Endodermal cell (in vitro differentiated cells): ENCODE data around the gene CUL3. TPM values are rescaled to one million over a fixed set of nuclear protein-coding genes. Genes with fewer than 3 reads are reported as not detected.

Experiments
- DNase-seq: peaks from one replicate; pipeline ENCODE4 v3.0.0-alpha.2; 2017
- H3K27ac ChIP-seq: 2 replicates; pipeline ENCODE4 v1.5.1; 2013; ENCODE audit warnings: mild to moderate bottlenecking, low read depth, low read length, moderate library complexity
- H3K27me3 ChIP-seq: 2 replicates; pipeline ENCODE4 v1.6.1; 2013; ENCODE audit warnings: mild to moderate bottlenecking, low read length, moderate library complexity; ENCODE audit not compliant: insufficient read depth, control insufficient read depth, poor library complexity, severe bottlenecking
- H3K36me3 ChIP-seq: 2 replicates; pipeline ENCODE4 v1.7.0; 2013; ENCODE audit warnings: mild to moderate bottlenecking, low read length, moderate library complexity; ENCODE audit not compliant: control insufficient read depth, insufficient read depth
- H3K4me1 ChIP-seq: one replicate; pipeline ENCODE4 v1.7.0; 2013; ENCODE audit warnings: low read length; ENCODE audit not compliant: control insufficient read depth, insufficient read depth
- H3K4me3 ChIP-seq: 2 replicates; pipeline ENCODE4 v1.5.1; 2013; ENCODE audit warnings: mild to moderate bottlenecking, low read length, moderate library complexity
- H3K9ac ChIP-seq: 2 replicates; pipeline ENCODE4 v1.6.1; 2013; ENCODE audit warnings: mild to moderate bottlenecking, low read length, moderate library complexity; ENCODE audit not compliant: poor library complexity, severe bottlenecking; ENCODE audit errors: extremely low read depth
- H3K9me3 ChIP-seq: 2 replicates; pipeline ENCODE4 v1.6.1; 2013; ENCODE audit warnings: mild to moderate bottlenecking, low read length, moderate library complexity; ENCODE audit not compliant: control insufficient read depth
- H3K27ac Mint-ChIP-seq: 2 replicates; pipeline ENCODE4 v1.8.0; 2020; ENCODE audit warnings: mixed read lengths
- H3K27me3 Mint-ChIP-seq: 2 replicates; pipeline ENCODE4 v1.8.0; 2021; ENCODE audit warnings: mild to moderate bottlenecking, mixed read lengths; ENCODE audit not compliant: insufficient read depth
- H3K36me3 Mint-ChIP-seq: 2 replicates; pipeline ENCODE4 v1.8.0; 2020; ENCODE audit warnings: low read depth, mixed read lengths
- H3K4me1 Mint-ChIP-seq: 2 replicates; pipeline ENCODE4 v1.8.0; 2020; ENCODE audit warnings: mixed read lengths
- H3K4me3 Mint-ChIP-seq: 2 replicates; pipeline ENCODE4 v1.8.0; 2020; ENCODE audit warnings: mild to moderate bottlenecking, moderate library complexity, mixed read lengths
- H3K9me3 Mint-ChIP-seq: 2 replicates; pipeline ENCODE4 v1.8.0; 2020; ENCODE audit warnings: mild to moderate bottlenecking, mixed read lengths
- CTCF ChIP-seq: fragments of 200-600 bp; sonication (generic); conservative IDR thresholded peaks from 2 replicates; pipeline ENCODE4 v1.5.0; 2021; ENCODE audit warnings: antibody characterized with exemption, mild to moderate bottlenecking
- WGBS, 2 experiments: methylation state at CpG; one replicate each; pipeline versions ENCODE4 v1.1.5 to v1.1.7; 2013; ENCODE audit warnings: missing lambda C conversion rate in 2 of 2, mixed read lengths in 1 of 2; ENCODE audit not compliant: insufficient coverage in 1 of 2, insufficient read length in 1 of 2; 5-methylcytosine and 5-hydroxymethylcytosine counted together
- total RNA-seq, 2 donors: library from RNA; stranded (reverse); fragmentation: NEBNext Ultra II Directional in 1 of 2; extraction: Animal tissue kit (Norgen Biotek cat#: 25700) in 1 of 2; gene quantifications; 2 replicates in 1 of 2; 3 replicates in 1 of 2; pipeline ENCODE4 v1.2.1, GENCODE V29; 2021

Gene CUL3
- total RNA-seq, 2 donors from 2014 or later, result 78.4 to 89.9 TPM

DNA sequence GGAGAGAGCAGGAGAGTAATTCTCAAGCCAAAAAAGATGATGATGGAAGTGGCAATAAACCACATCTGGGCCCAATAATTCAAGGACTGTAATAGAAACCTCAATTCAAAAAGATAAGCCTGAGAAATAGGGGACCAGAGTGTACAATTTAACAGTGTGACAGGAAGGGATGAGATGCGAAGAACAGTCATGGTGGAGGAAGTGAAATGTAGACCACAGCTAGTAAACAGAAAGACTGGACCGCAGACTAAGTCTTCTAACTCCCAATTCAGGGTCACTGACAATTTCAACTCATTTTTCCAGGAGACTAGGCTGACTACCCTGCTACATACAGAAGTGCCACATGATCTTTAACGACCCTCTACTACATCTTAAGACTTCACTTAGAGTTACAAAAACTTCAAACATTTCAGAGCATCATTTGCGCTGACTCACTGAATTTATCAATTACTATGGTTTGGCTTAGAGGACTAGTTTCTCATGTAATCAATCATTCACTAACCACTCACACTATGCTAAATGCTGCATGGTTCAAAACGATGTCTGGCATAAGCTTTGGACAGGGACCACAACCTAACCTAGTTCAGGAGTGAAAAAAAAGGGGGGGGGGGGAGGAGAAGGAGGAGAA is 9.0 kb downstream of the CUL3 start:
- peaks cover 65% of the 10 kb centered on the region for H3K4me1 Mint-ChIP-seq
- H3K27me3 Mint-ChIP-seq, result no peaks in the 10 kb centered on the region
- TF ChIP-seq CTCF, result no peak
- no peaks in the 10 kb centered on the region for H3K9me3 Mint-ChIP-seq
- Histone ChIP-seq H3K27me3 (no peaks in the 10 kb centered on the region), H3K4me1 (peaks cover 14% of the 10 kb centered on the region), H3K9me3 (no peaks in the 10 kb centered on the region), H3K27ac (no peak overlapping the region), H3K9ac (no peak overlapping the region), H3K36me3 (peaks cover 6% of the 10 kb centered on the region), H3K4me3 (no peak overlapping the region)
- H3K4me3 Mint-ChIP-seq, result no peak overlapping the region
- 90 to 94% methylated on average over 3 to 5 of the region's 5 CpGs for WGBS, 2 experiments
- H3K36me3 Mint-ChIP-seq, result peaks cover 4% of the 10 kb centered on the region
- no peak for DNase-seq
- no peak overlapping the region for H3K27ac Mint-ChIP-seq

DNA sequence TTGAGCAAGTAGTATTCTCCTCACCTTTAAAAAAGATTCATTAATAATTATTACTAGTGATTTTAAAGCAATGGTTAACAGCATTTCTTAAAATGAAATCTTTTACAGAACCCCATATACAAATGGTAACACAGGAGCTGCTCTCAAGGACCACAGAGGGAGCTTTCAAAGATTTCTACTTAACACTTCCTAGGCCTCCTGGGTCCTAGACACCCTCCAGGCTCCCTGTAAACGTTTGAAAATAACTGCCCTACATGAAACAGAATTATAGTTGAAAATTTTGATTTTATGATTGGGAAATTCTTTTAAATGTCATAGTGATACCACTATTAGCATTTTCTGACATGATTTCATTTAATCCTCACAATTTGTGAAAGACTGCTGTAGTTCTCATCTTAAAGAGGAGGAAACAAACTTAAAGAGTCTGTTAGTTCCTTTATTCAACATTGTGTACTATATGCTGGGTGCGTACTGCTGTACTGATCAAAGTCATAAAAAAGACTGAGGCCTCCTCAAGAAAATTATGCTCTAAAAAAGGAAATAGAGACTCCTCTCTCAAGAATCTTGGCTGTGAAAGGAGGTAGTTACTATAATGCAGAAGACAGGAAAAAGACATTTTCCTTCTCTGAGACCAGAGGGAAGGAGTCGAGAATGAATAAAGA is 10.6 kb downstream of the CUL3 start:
- peaks cover 69% of the 10 kb centered on the region for H3K4me1 Mint-ChIP-seq

GRCh38 chr2:224573724-224574123 is 11.4 kb downstream of the CUL3 start:
- H3K27ac ChIP-seq, result no peak overlapping the region
- H3K27me3 ChIP-seq, result no peaks in the 10 kb centered on the region
- no peak overlapping the region for H3K4me3 Mint-ChIP-seq
- no peaks in the 10 kb centered on the region for H3K27me3 Mint-ChIP-seq
- no peak for DNase-seq
- H3K9ac ChIP-seq, result no peak overlapping the region
- no peaks in the 10 kb centered on the region for H3K9me3 Mint-ChIP-seq
- H3K9me3 ChIP-seq, result no peaks in the 10 kb centered on the region
- peak overlapping the region; percentile 55 for H3K27ac Mint-ChIP-seq
- H3K4me1 ChIP-seq, result peaks cover 14% of the 10 kb centered on the region
- WGBS, 2 experiments, result 100% methylated on average over 1 of the region's 1 CpG; no CpG with 5 or more reads in 1 of the 2 experiments
- peak overlapping the region; percentile 47 for H3K4me3 ChIP-seq
- H3K4me1 Mint-ChIP-seq, result peaks cover 65% of the 10 kb centered on the region
- H3K36me3 ChIP-seq, result peaks cover 6% of the 10 kb centered on the region
- H3K36me3 Mint-ChIP-seq, result no peaks in the 10 kb centered on the region
- peak; percentile 16 for TF ChIP-seq CTCF

More for the DNA sequence above, 10.6 kb downstream of the CUL3 start:
- Histone ChIP-seq H3K27me3 (no peaks in the 10 kb centered on the region), H3K9ac (no peak overlapping the region), H3K4me1 (peaks cover 14% of the 10 kb centered on the region), H3K4me3 (peak overlapping the region; percentile 47), H3K27ac (no peak overlapping the region), H3K36me3 (peaks cover 6% of the 10 kb centered on the region), H3K9me3 (no peaks in the 10 kb centered on the region)
- no peaks in the 10 kb centered on the region for H3K27me3 Mint-ChIP-seq
- H3K9me3 Mint-ChIP-seq, result no peaks in the 10 kb centered on the region
- H3K27ac Mint-ChIP-seq, result no peak overlapping the region
- 62% methylated on average over 3 of the region's 3 CpGs; no CpG with 5 or more reads in 1 of the 2 experiments for WGBS, 2 experiments
- H3K36me3 Mint-ChIP-seq, result no peaks in the 10 kb centered on the region
- no peak for DNase-seq
- H3K4me3 Mint-ChIP-seq, result no peak overlapping the region
- peak; percentile 3 for TF ChIP-seq CTCF
